Measurements from ENCODE around the gene NECTIN2.

DNA sequence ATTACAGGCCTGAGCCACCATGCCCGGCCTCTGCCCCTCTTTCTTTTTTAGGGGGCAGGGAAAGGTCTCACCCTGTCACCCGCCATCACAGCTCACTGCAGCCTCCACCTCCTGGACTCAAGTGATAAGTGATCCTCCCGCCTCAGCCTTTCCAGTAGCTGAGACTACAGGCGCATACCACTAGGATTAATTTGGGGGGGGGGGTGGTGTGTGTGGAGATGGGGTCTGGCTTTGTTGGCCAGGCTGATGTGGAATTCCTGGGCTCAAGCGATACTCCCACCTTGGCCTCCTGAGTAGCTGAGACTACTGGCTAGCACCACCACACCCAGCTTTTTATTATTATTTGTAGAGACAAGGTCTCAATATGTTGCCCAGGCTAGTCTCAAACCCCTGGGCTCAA is 63.7 kb downstream of the NECTIN2 start:
- TF ChIP-seq, protein P1, sequence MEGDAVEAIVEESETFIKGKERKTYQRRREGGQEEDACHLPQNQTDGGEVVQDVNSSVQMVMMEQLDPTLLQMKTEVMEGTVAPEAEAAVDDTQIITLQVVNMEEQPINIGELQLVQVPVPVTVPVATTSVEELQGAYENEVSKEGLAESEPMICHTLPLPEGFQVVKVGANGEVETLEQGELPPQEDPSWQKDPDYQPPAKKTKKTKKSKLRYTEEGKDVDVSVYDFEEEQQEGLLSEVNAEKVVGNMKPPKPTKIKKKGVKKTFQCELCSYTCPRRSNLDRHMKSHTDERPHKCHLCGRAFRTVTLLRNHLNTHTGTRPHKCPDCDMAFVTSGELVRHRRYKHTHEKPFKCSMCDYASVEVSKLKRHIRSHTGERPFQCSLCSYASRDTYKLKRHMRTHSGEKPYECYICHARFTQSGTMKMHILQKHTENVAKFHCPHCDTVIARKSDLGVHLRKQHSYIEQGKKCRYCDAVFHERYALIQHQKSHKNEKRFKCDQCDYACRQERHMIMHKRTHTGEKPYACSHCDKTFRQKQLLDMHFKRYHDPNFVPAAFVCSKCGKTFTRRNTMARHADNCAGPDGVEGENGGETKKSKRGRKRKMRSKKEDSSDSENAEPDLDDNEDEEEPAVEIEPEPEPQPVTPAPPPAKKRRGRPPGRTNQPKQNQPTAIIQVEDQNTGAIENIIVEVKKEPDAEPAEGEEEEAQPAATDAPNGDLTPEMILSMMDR (IDR thresholded peaks at IDR 0.05; ENCODE audit: low read length): no peak
- TF ChIP-seq EZH2 (IDR thresholded peaks at IDR 0.05; ENCODE audit: borderline replicate concordance, low read length): no peak
